Fibroblast of lung (primary cell): ENCODE measurements around the gene TUBA1B. TPM values are rescaled to one million over a fixed set of nuclear protein-coding genes. Genes with fewer than 3 reads are reported as not detected.

ENCODE experiments used
- DNase-seq, 2 donors: peaks; one replicate each; pipeline versions ENCODE4 v3.0.0 to v3.0.0-alpha.2; 2010; ENCODE audit warnings: low read depth in 2 of 2
- H2AFZ ChIP-seq: 2 replicates; pipeline ENCODE4 v1.5.1; 2012; ENCODE audit warnings: low read length, control low read depth, inconsistent platforms
- H3K27ac ChIP-seq: 2 replicates; pipeline ENCODE4 v1.5.1; 2011; ENCODE audit warnings: low read length, control low read depth; ENCODE audit not compliant: insufficient read depth
- H3K27me3 ChIP-seq: 2 replicates; pipeline ENCODE4 v1.5.1; 2011; ENCODE audit warnings: mild to moderate bottlenecking, low read length; ENCODE audit not compliant: control insufficient read depth, insufficient read depth
- H3K36me3 ChIP-seq: 2 replicates; pipeline ENCODE4 v1.5.1; 2011; ENCODE audit warnings: low read length; ENCODE audit not compliant: control insufficient read depth, insufficient read depth
- H3K4me1 ChIP-seq: 2 replicates; pipeline ENCODE4 v1.5.1; 2011; ENCODE audit warnings: low read length; ENCODE audit not compliant: control insufficient read depth, insufficient read depth; ENCODE audit errors: extremely low read depth
- H3K4me2 ChIP-seq: 2 replicates; pipeline ENCODE4 v1.5.1; 2011; ENCODE audit warnings: low read length, control low read depth; ENCODE audit not compliant: insufficient read depth; ENCODE audit errors: extremely low read depth
- H3K4me3 ChIP-seq, 4 experiments: fragments of 200-600 bp in 1 of 4; sonication (generic) in 1 of 4; replicated peaks in 1 of 4; 2 replicates each; pipeline ENCODE4 v1.5.1; 2011 to 2016; ENCODE audit warnings: low read length in 4 of 4, low read depth in 3 of 4, mild to moderate bottlenecking in 3 of 4, control low read depth in 2 of 4, inconsistent platforms in 1 of 4, mixed read lengths in 1 of 4; ENCODE audit not compliant: insufficient read depth in 1 of 4; ENCODE audit errors: control extremely low read depth in 1 of 4
- H3K79me2 ChIP-seq: 2 replicates; pipeline ENCODE4 v1.5.1; 2012; ENCODE audit warnings: mild to moderate bottlenecking, low read length, inconsistent platforms; ENCODE audit not compliant: control insufficient read depth, insufficient read depth
- H3K9ac ChIP-seq: 2 replicates; pipeline ENCODE4 v1.5.1; 2011; ENCODE audit warnings: mild to moderate bottlenecking, low read length, control low read depth; ENCODE audit not compliant: insufficient read depth
- H3K9me3 ChIP-seq: 2 replicates; pipeline ENCODE4 v1.5.1; 2012; ENCODE audit warnings: low read depth, low read length; ENCODE audit not compliant: control insufficient read depth, insufficient read depth
- H4K20me1 ChIP-seq: 2 replicates; pipeline ENCODE4 v1.5.1; 2011; ENCODE audit warnings: low read length; ENCODE audit not compliant: control insufficient read depth, insufficient read depth; ENCODE audit errors: extremely low read depth
- EZH2 ChIP-seq: IDR thresholded peaks from 2 replicates; pipeline ENCODE4 v1.5.1; 2012; ENCODE audit warnings: low read length, control low read depth, mild to moderate bottlenecking; ENCODE audit errors: missing control alignments
- polyA plus RNA-seq, 2 donors: library from polyadenylated mRNA; depleted of rRNA in 1 of 2; stranded (reverse) in 1 of 2; unstranded in 1 of 2; fragments of >200 nt; gene quantifications; 2 replicates each; pipeline ENCODE4 v1.2.1, GENCODE V29; 2011 to 2012; ENCODE audit warnings: missing spikeins in 1 of 2
- total RNA-seq: library from RNA; depleted of rRNA; stranded (reverse); fragments of >200 nt; gene quantifications from 2 replicates; pipeline ENCODE4 v1.2.1, GENCODE V29; 2014
- TF ChIP-seq, protein P1 (sequence below), 2 donors: IDR thresholded peaks in 1 of 2; conservative IDR thresholded peaks in 1 of 2; 1 replicate in 1 of 2; 2 replicates in 1 of 2; pipeline ENCODE4 v1.5.1; 2011 to 2012; ENCODE audit warnings: low read length in 2 of 2, control low read depth in 1 of 2, inconsistent platforms in 1 of 2, low read depth in 1 of 2, mild to moderate bottlenecking in 1 of 2

The TUBA1B gene
- total and polyA plus RNA-seq, 2 donors (not counting 1 experiment from before 2014, with no cell fraction given), result 1,258 to 3,083 TPM

DNA sequence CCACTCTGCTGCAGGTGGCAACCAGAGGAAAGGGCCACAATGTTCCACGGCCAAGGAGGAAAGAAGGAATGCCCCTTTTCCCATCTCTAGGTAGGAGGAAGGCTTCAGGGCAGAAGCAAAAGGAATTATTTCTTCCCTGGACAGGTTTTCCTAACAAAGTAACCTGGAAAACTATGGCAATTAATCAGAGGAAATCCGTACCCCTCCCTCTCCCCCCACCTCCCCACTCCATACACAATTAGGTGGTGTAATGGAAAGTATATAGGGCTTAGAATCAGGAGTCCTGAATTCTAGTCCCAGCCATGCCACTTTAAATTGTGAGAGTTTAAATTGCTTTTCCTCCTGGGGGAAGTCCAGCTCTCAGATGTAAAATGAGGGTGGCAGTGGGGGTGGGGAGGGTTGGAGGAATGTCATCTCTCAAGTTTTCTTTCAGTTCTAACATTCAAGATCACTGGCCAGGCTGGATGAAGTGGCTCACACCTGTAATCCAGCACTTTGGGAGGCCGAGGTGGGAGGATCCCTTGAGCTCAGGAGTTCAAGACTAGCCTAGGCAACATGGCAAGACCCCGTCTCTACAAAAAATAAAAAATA is 38.3 kb downstream of the TUBA1B start:
- H3K36me3 ChIP-seq, result peaks cover 5% of the 10 kb centered on the region
- no peaks in the 10 kb centered on the region for H4K20me1 ChIP-seq
- H3K4me3 ChIP-seq, result no peak overlapping the region
- DNase-seq, result no peak
- no peak overlapping the region for H3K4me2 ChIP-seq
- no peaks in the 10 kb centered on the region for H3K9me3 ChIP-seq
- H3K4me1 ChIP-seq, result peaks cover 9% of the 10 kb centered on the region
- H3K27ac ChIP-seq, result no peak overlapping the region
- no peak overlapping the region for H3K9ac ChIP-seq
- no peak for TF ChIP-seq EZH2
- TF ChIP-seq, protein P1, sequence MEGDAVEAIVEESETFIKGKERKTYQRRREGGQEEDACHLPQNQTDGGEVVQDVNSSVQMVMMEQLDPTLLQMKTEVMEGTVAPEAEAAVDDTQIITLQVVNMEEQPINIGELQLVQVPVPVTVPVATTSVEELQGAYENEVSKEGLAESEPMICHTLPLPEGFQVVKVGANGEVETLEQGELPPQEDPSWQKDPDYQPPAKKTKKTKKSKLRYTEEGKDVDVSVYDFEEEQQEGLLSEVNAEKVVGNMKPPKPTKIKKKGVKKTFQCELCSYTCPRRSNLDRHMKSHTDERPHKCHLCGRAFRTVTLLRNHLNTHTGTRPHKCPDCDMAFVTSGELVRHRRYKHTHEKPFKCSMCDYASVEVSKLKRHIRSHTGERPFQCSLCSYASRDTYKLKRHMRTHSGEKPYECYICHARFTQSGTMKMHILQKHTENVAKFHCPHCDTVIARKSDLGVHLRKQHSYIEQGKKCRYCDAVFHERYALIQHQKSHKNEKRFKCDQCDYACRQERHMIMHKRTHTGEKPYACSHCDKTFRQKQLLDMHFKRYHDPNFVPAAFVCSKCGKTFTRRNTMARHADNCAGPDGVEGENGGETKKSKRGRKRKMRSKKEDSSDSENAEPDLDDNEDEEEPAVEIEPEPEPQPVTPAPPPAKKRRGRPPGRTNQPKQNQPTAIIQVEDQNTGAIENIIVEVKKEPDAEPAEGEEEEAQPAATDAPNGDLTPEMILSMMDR (conservative IDR thresholded peaks at IDR 0.05 in 1 of 2, IDR thresholded peaks at IDR 0.05 in 1 of 2; ENCODE audit: low read depth in 1 of 2, low read length in 2 of 2), result no peak
- peaks cover 21% of the 10 kb centered on the region for H3K27me3 ChIP-seq
- no peak overlapping the region for H2AFZ ChIP-seq
- H3K79me2 ChIP-seq, result no peaks in the 10 kb centered on the region

DNA sequence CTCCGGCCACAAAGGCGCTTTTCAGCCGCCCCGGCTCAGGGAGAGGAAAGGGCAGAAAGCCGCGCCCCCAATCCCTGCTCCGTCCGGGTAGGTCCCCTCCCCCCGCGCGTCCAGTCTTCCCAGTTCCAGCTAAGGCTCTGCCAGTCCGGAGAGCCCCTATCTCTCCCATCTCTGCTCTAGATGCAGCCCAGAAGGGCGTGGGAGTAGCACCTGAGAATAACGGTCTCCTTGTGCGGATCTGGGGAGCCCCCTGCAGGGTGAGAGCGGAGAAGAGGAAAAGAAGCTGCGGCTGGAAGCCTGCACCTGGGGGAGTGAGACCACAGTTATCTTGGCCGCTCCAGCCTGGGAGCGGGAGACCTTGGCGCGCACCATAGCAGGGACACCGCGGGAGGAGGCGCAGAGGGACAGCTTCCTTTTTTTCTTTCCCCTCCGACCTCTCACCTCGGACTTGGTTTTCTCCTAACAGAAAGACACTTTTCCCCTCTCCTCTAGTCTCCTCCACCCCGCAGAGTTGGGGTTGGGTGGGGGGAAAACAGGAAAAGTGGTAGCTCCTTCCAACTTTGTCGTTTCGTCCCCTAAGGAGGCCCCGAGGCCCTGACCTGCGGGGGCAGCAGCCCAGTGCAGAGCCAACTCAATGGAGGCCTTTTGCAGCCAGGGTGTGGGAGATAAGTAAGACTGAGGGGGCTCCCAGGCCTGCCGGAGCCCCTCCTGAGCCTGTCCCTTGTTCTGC is 38.9 kb downstream of the TUBA1B start:
- H3K27ac ChIP-seq, result no peak overlapping the region
- no peak for DNase-seq
- TF ChIP-seq, protein P1 (conservative IDR thresholded peaks at IDR 0.05 in 1 of 2, IDR thresholded peaks at IDR 0.05 in 1 of 2; ENCODE audit: low read depth in 1 of 2, low read length in 2 of 2), result peak; percentile 39 to 55
- TF ChIP-seq EZH2, result no peak
- peaks cover 21% of the 10 kb centered on the region for H3K27me3 ChIP-seq
- no peak overlapping the region for H3K9ac ChIP-seq
- H4K20me1 ChIP-seq, result no peaks in the 10 kb centered on the region
- no peaks in the 10 kb centered on the region for H3K36me3 ChIP-seq
- peaks cover 9% of the 10 kb centered on the region for H3K4me1 ChIP-seq
- peak overlapping the region; percentile 16 to 50 (median 30) for H3K4me3 ChIP-seq
- H3K9me3 ChIP-seq, result no peaks in the 10 kb centered on the region
- H3K4me2 ChIP-seq, result peak overlapping the region; percentile 77
- H2AFZ ChIP-seq, result no peak overlapping the region
- H3K79me2 ChIP-seq, result no peaks in the 10 kb centered on the region

DNA sequence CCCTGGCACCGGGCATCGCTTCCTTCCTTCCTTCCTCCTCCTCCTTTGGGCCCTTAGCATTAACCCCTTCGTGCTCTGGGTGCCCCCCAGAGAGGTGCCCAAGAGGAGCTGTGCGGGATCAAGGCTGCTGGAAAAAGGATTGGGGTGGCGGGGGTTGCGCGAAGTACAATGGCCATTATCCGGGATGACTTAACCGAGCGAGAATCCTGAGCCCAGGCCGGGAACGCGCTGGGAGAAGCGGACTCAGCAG is 39.4 kb downstream of the TUBA1B start:
- Histone ChIP-seq H3K4me3 (peak overlapping the region in 1 of 4 experiments; percentile 50), H3K79me2 (no peaks in the 10 kb centered on the region), H3K27me3 (peaks cover 21% of the 10 kb centered on the region), H3K9me3 (no peaks in the 10 kb centered on the region), H4K20me1 (no peaks in the 10 kb centered on the region), H3K36me3 (no peaks in the 10 kb centered on the region), H3K4me2 (no peak overlapping the region), H3K4me1 (peaks cover 9% of the 10 kb centered on the region), H3K27ac (no peak overlapping the region), H3K9ac (no peak overlapping the region), H2AFZ (no peak overlapping the region)
- TF ChIP-seq EZH2, result no peak
- TF ChIP-seq, protein P1 (conservative IDR thresholded peaks at IDR 0.05 in 1 of 2, IDR thresholded peaks at IDR 0.05 in 1 of 2; ENCODE audit: low read depth in 1 of 2, low read length in 2 of 2), result no peak
- DNase-seq, result peak; percentile 23 to 56
